Right lobe of liver (tissue), 6 donors: ENCODE data around the gene CHST13. TPM values are rescaled to one million over a fixed set of nuclear protein-coding genes. Genes with fewer than 3 reads are reported as not detected.
"Not testable (repeated sequence)": the region's sequence is repeated elsewhere in the genome, so short reads cannot be mapped to it uniquely, and the experiment has no call there.

ENCODE experiments used
- ATAC-seq, 4 donors: fragments of 200-7000 bp; cut with Tn5 transposase; one replicate each; pipeline ENCODE4 v1.9.1; 2020; ENCODE audit warnings: mild to moderate bottlenecking in 4 of 4, moderate library complexity in 4 of 4
- DNase-seq, 3 donors: peaks; one replicate each; pipeline ENCODE4 v3.0.0-alpha.2; 2020
- H3K27ac ChIP-seq, 3 donors: fragments of 200-600 bp; one replicate each; pipeline ENCODE4 v1.8.0; 2022
- H3K27me3 ChIP-seq, 2 donors: fragments of 200-600 bp; one replicate each; pipeline ENCODE4 v1.8.0; 2022
- H3K36me3 ChIP-seq, 4 donors: fragments of 200-600 bp; sonication (generic) in 1 of 4; one replicate each; pipeline versions ENCODE4 v1.5.1 to v1.8.0; 2017 to 2022; ENCODE audit warnings: control low read depth in 1 of 4
- H3K4me1 ChIP-seq, 4 donors: fragments of 200-600 bp; sonication (generic) in 1 of 4; one replicate each; pipeline versions ENCODE4 v1.5.1 to v1.8.0; 2017 to 2022; ENCODE audit warnings: control low read depth in 1 of 4
- H3K4me3 ChIP-seq, 3 donors: fragments of 200-600 bp; one replicate each; pipeline ENCODE4 v1.8.0; 2022
- H3K9me3 ChIP-seq, 4 donors: fragments of 200-600 bp; sonication (generic) in 1 of 4; one replicate each; pipeline versions ENCODE4 v1.5.1 to v1.8.0; 2017 to 2022; ENCODE audit warnings: control low read depth in 1 of 4
- POLR2A ChIP-seq: fragments of 450-650 bp; IDR thresholded peaks from one replicate; pipeline ENCODE4 v1.6.1; 2017; ENCODE audit warnings: antibody characterized with exemption, mild to moderate bottlenecking
- WGBS: methylation state at CpG from one replicate; pipeline ENCODE4 v1.1.6; 2018; ENCODE audit warnings: low coverage, low lambda C conversion rate; ENCODE audit not compliant: insufficient coverage; ENCODE audit errors: missing lambda C conversion rate; 5-methylcytosine and 5-hydroxymethylcytosine counted together
- intact Hi-C, 2 donors: fragments of 100-400 bp; cut with DNase I; formaldehyde crosslinking; loops; one replicate each; pipeline versions ENCODE4 v1.11.2 to v1.14.1; 2022
- small RNA-seq, 2 experiments: library from RNA; depleted of rRNA; stranded (forward); fragments of <200 nt; gene quantifications; one replicate each; pipeline ENCODE3, GENCODE V24; 2016
- total RNA-seq, 6 experiments: library from RNA; depleted of rRNA in 2 of 6; stranded (reverse); fragments of >200 nt in 2 of 6; fragmentation: NEBNext Ultra II Directional in 3 of 6; extraction: Animal tissue kit (Norgen Biotek cat#: 25700) in 3 of 6; gene quantifications; one replicate each; pipeline versions ENCODE4 v1.1.0 to v1.2.4, GENCODE V29; 2016 to 2023
- TF ChIP-seq, protein P1 (sequence below), 4 donors: fragments of 200-600 bp in 3 of 4; fragments of 450-650 bp in 1 of 4; IDR thresholded peaks; one replicate each; pipeline versions ENCODE4 v1.5.1 to v1.8.0; 2016 to 2022; ENCODE audit warnings: antibody characterized with exemption in 4 of 4, mild to moderate bottlenecking in 2 of 4
- donor health status: DM: no; HTN: yes; CAD: no.
- donor health status: DM: no; HTN: no; CAD: no.
- donor health status: DM: no; HTN: no; CAD: no.
- donor health status: DM: no; HTN: yes; CAD: no.
- donor health status: DM: no; HTN: yes; CAD: no.

CHST13 gene
- total RNA-seq, 6 experiments from 2014 or later, result 23.5 to 48.9 (median 28.2) TPM

- Histone ChIP-seq H3K4me1 (no peaks in the 10 kb centered on the region), H3K27ac (no peak overlapping the region), H3K9me3 (no peaks in the 10 kb centered on the region), H3K27me3 (no peaks in the 10 kb centered on the region), H3K4me3 (no peak overlapping the region), H3K36me3 (no peaks in the 10 kb centered on the region)
- ATAC-seq (no peak), DNase-seq (no peak)
- intact Hi-C loops, result no loop called here
- WGBS, result 72% methylated on average over 2 of the region's 2 CpGs
- TF ChIP-seq, protein P1, sequence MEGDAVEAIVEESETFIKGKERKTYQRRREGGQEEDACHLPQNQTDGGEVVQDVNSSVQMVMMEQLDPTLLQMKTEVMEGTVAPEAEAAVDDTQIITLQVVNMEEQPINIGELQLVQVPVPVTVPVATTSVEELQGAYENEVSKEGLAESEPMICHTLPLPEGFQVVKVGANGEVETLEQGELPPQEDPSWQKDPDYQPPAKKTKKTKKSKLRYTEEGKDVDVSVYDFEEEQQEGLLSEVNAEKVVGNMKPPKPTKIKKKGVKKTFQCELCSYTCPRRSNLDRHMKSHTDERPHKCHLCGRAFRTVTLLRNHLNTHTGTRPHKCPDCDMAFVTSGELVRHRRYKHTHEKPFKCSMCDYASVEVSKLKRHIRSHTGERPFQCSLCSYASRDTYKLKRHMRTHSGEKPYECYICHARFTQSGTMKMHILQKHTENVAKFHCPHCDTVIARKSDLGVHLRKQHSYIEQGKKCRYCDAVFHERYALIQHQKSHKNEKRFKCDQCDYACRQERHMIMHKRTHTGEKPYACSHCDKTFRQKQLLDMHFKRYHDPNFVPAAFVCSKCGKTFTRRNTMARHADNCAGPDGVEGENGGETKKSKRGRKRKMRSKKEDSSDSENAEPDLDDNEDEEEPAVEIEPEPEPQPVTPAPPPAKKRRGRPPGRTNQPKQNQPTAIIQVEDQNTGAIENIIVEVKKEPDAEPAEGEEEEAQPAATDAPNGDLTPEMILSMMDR (IDR thresholded peaks at IDR 0.05), result no peak
- TF ChIP-seq POLR2A, result no peak
Observed at GRCh38 chr3:126581569-126581968, 57.6 kb downstream of the CHST13 start.

DNA sequence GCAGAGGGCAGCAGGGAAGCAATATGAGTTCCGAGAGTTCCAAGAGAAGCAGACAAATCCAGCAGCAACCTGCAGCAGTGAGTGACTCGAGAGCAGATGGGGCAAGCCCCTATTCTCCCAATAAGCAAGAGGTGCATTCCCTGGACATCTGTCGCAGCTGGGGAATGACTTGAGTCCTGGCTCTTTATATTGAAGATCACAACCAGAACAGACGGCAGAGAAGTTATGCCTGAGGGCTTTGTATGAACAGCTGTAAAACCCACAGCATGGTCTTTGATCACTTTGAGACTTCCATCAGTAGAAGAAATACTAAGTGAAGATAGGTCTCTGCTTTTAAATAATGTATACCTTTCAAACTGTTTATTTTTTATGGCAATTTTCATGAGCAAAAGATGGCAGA is 58.4 kb downstream of the CHST13 start:
- no peak for DNase-seq
- TF ChIP-seq, protein P1 (IDR thresholded peaks at IDR 0.05), result no peak
- TF ChIP-seq POLR2A, result no peak
- ATAC-seq, result no peak
- Histone ChIP-seq H3K9me3 (no peaks in the 10 kb centered on the region), H3K36me3 (no peaks in the 10 kb centered on the region), H3K27ac (no peak overlapping the region), H3K4me1 (no peaks in the 10 kb centered on the region), H3K4me3 (no peak overlapping the region), H3K27me3 (no peaks in the 10 kb centered on the region)
- 75% methylated on average over 3 of the region's 4 CpGs for WGBS
- intact Hi-C loops, result no loop called here

DNA sequence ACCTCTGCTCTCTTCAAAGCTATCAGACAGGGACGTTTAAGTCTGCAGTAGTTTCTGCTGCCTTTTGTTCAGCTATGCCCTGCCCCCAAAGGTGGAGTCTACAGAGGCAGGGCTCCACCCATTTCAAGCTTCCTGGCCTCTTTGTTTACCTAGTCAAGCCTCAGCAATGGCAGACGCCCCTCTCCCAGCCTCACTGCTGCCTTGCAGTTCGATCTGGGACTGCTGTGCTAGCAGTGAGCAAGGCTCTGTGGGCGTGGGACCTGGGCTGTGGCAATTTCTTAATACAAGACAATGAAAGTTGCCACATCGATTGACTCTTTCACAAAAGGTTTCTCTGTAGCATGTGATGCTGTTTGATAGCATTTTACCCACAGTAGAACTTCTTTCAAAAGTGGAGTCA is 67.6 kb downstream of the CHST13 start:
- H3K4me1 ChIP-seq, H3K27ac ChIP-seq, H3K4me3 ChIP-seq, ATAC-seq, DNase-seq, H3K9me3 ChIP-seq, intact Hi-C loops, H3K36me3 ChIP-seq, H3K27me3 ChIP-seq: not testable (repeated sequence)
- 55% methylated on average over 5 of the region's 5 CpGs for WGBS

Small RNA genes lying within 50 kb of the gene (small RNA-seq; reads per million reads assigned to genes)
- gene RNA5SP138, result 0.48 to 1.0 reads per million in 2 experiments

Other genes starting within 250 kb of the CHST13 start
- 100 to 1,000 TPM in 2 of 6 experiments, 10 to 100 TPM in 4; 14.4 to 112 (median 89.3) TPM for gene KLF15, start 166.7 kb upstream of the CHST13 start, total RNA-seq
- gene CFAP100, start 129.2 kb upstream of the CHST13 start, total RNA-seq, result not detected
- gene ZXDC, start 48.3 kb upstream of the CHST13 start, total RNA-seq, result 10 to 100 TPM; 16.4 to 30.2 (median 24.0) TPM
- 100 to 1,000 TPM in 1 of 6 experiments, 10 to 100 TPM in 5; 15.1 to 101 (median 55.8) TPM for gene UROC1, start 6.4 kb upstream of the CHST13 start, total RNA-seq
- not detected for gene C3orf22, start 34.8 kb downstream of the CHST13 start, total RNA-seq
- 10 to 100 TPM in 1 of 6 experiments, 1 to 10 TPM in 5; 7.3 to 10.4 (median 7.9) TPM for gene TXNRD3, start 131.0 kb downstream of the CHST13 start, total RNA-seq
- gene CHCHD6, start 180.1 kb downstream of the CHST13 start, total RNA-seq, result 1 to 10 TPM; 1.7 to 5.3 (median 4.2) TPM